ENCODE results near the gene ZNF425.

DNA sequence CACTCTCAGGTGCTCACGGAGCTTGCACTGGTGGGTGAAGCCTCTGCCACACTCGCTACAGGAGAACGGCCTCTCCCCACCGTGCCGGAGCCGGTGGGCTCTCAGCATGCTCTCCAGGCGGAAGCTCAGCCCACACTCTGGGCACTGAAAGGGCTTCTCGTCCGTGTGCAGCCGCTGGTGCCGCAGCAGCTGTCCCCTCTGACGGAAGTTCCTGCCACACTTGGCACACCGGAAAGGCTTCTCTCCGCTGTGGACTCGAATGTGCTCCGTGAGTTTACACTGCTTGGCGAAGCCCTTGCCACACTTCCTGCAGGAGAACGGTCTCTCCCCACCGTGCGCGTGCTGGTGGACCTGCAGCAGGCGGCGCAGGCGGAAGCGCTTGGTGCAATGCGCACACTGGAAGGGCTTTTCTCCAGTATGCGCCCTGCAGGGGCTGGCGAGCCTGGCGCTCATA, 54.9 kb downstream of the ZNF425 start:
- TF ChIP-seq EZH2 (IDR thresholded peaks at IDR 0.05; ENCODE audit: borderline replicate concordance, low read length), result no peak
- TF ChIP-seq, protein P1, sequence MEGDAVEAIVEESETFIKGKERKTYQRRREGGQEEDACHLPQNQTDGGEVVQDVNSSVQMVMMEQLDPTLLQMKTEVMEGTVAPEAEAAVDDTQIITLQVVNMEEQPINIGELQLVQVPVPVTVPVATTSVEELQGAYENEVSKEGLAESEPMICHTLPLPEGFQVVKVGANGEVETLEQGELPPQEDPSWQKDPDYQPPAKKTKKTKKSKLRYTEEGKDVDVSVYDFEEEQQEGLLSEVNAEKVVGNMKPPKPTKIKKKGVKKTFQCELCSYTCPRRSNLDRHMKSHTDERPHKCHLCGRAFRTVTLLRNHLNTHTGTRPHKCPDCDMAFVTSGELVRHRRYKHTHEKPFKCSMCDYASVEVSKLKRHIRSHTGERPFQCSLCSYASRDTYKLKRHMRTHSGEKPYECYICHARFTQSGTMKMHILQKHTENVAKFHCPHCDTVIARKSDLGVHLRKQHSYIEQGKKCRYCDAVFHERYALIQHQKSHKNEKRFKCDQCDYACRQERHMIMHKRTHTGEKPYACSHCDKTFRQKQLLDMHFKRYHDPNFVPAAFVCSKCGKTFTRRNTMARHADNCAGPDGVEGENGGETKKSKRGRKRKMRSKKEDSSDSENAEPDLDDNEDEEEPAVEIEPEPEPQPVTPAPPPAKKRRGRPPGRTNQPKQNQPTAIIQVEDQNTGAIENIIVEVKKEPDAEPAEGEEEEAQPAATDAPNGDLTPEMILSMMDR (IDR thresholded peaks at IDR 0.05; ENCODE audit: low read length), result no peak

Measured in OCI-LY1 (cell line).